Measurements from ENCODE around the gene IL18BP. TPM values are rescaled to one million over a fixed set of nuclear protein-coding genes. Genes with fewer than 3 reads are reported as not detected.

The IL18BP gene
- total and polyA plus RNA-seq, 9 of the 15 experiments (the other 6 are each of a cell fraction or from before 2014, with no cell fraction given), result 0.34 to 9.4 (median 3.2) TPM

DNA sequence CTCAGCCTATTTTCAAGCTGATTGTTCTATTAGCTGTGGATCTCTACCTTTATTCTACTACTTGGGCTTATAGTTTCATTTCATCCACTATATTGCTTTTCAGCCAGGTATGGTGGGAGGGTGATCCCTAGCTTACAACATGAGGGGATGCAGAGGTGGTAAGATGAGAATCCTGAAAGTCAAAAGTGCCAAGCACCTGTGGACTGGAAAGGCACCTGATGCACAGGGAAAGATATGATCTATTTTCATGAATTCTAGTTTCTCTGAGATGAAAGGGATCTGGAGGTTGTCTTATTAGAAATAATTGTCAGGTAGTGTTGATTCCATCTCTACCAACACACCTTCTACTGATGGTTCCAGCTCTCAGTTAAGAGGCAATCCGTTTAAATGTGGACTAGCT, 21.6 kb upstream of the IL18BP start:
- Histone ChIP-seq H3K4me3 (no peak overlapping the region), H3K9me3 (replicated peaks; ENCODE audit: control insufficient read depth, insufficient read depth, low read depth, low read length) (no peaks in the 10 kb centered on the region), H3K9ac (ENCODE audit: insufficient read depth in 1 of 2, low read depth in 2 of 2, low read length in 2 of 2) (no peak overlapping the region), H3K4me2 (ENCODE audit: insufficient read depth, low read length) (no peak overlapping the region), H3K9me1 (ENCODE audit: control insufficient read depth, insufficient read depth, low read length) (peaks cover 3% of the 10 kb centered on the region), H3K36me3 (ENCODE audit: control insufficient read depth, insufficient read depth, low read length) (peaks cover 54% of the 10 kb centered on the region), H3K4me1 (replicated peaks in 1 of 2; ENCODE audit: control insufficient read depth in 2 of 2, insufficient read depth in 2 of 2, low read length in 2 of 2) (no peaks in the 10 kb centered on the region), H3K27me3 (ENCODE audit: control insufficient read depth in 2 of 2, insufficient read depth in 2 of 2, low read length in 2 of 2) (no peaks in the 10 kb centered on the region), H2AFZ (ENCODE audit: low read depth, low read length) (no peak overlapping the region), H3K79me2 (ENCODE audit: control insufficient read depth, insufficient read depth, low read length) (peaks cover 4% of the 10 kb centered on the region; the same call in 1 of the 3 replicates), H4K20me1 (replicated peaks; ENCODE audit: control insufficient read depth, insufficient read depth, low read length) (no peaks in the 10 kb centered on the region), H3K27ac (ENCODE audit: extremely low read depth, low read depth, low read length) (no peak overlapping the region)
- POLR2A ChIA-PET, result interaction anchor here (0.6 to 1.1 kb wide), 2 partner anchors 49 to 124 kb away, joined by 3 read pairs; partner anchors contain the start of gene XNDC1N
- intact Hi-C loops (cut with micrococcal nuclease) (loop anchor here (1.0 kb wide), 2 partner anchors 114 to 206 kb away; no protein-coding TSS in a partner anchor), in situ Hi-C loops (cut with MboI) (no loop called here)
- TF ChIP-seq SP2 (IDR thresholded peaks at IDR 0.05; ENCODE audit: extremely low read depth, low read depth, low read length, poor library complexity, severe bottlenecking) (no peak), ARNT (IDR thresholded peaks at IDR 0.05) (no peak)
- BruUV-seq (replicated peaks), result no TSS peak
- ATAC-seq, result no peak
- no peak for FAIRE-seq
- CTCF ChIA-PET (ENCODE audit: low intra/inter-chr PET ratio), result interaction anchor here (0.6 to 3.1 kb wide), 4 partner anchors 9 to 458 kb away, joined by 3 to 14 read pairs (median 4); partner anchors contain the start of gene CLPB
- DNase-seq (ENCODE audit: extremely low read depth in 1 of 4, low spot score in 3 of 4), result no peak
- WGBS (ENCODE audit: insufficient coverage, low coverage, missing lambda C conversion rate), result 11% methylated on average over 1 of the region's 1 CpG

DNA sequence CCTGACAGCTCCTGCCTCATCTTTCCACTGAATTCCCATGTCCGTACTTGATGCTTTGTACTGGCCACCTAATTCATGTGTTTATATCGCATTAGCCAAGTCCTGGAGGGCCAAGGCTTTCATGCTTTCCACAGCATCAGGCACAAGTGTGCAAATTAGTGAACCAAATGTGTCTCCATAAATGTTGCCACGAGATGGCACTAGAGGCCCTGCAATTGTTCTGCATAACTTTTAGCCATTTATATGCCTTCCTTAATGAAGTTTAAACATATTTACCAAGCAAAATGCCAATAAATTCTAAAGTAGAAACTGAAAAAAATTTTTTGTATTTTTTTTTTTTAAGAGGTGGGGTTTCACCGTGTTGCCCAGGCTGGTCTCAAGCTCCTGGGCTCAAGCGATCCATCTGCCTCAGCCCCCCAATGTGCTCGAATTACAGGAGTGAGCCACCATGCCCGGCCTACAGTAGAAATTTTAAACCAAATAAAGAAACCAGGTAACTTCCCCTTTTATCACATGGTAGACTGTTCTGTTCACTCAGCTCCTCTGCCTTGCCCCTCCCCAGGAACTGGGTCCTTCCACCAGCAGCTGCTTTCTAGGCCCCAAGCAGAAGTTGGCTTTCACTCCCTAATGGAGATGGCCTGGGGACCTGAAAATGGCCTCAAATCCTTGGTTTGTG, 20.8 kb upstream of the IL18BP start:
- no peaks in the 10 kb centered on the region for H3K4me1 ChIP-seq (replicated peaks in 1 of 2; ENCODE audit: control insufficient read depth in 2 of 2, insufficient read depth in 2 of 2, low read length in 2 of 2)
- H3K27ac ChIP-seq (ENCODE audit: extremely low read depth, low read depth, low read length), result no peak overlapping the region
- peak; percentile 80 for FAIRE-seq
- no peak overlapping the region for H3K9ac ChIP-seq (ENCODE audit: insufficient read depth in 1 of 2, low read depth in 2 of 2, low read length in 2 of 2)
- peak; percentile 88 for ATAC-seq
- intact Hi-C loops (cut with micrococcal nuclease) (loop anchor here (1.0 kb wide), 2 partner anchors 113 to 205 kb away; no protein-coding TSS in a partner anchor), in situ Hi-C loops (cut with MboI) (no loop called here)
- WGBS (ENCODE audit: insufficient coverage, low coverage, missing lambda C conversion rate), result 45% methylated on average over 7 of the region's 7 CpGs
- H3K9me1 ChIP-seq (ENCODE audit: control insufficient read depth, insufficient read depth, low read length), result peaks cover 3% of the 10 kb centered on the region
- ChIA-PET POLR2A (interaction anchor here (0.9 to 1.0 kb wide), 2 partner anchors 22 to 37 kb away, joined by 3 to 4 read pairs; no protein-coding TSS in a partner anchor), CTCF (ENCODE audit: low intra/inter-chr PET ratio) (interaction anchor here (0.6 to 3.1 kb wide), 4 partner anchors 8 to 457 kb away, joined by 3 to 14 read pairs (median 4); partner anchors contain the start of gene CLPB)
- H3K27me3 ChIP-seq (ENCODE audit: control insufficient read depth in 2 of 2, insufficient read depth in 2 of 2, low read length in 2 of 2), result no peaks in the 10 kb centered on the region
- H2AFZ ChIP-seq (ENCODE audit: low read depth, low read length), result no peak overlapping the region
- DNase-seq (ENCODE audit: extremely low read depth in 1 of 4, low spot score in 3 of 4), result peak; percentile 37 to 67 (median 40)
- no peaks in the 10 kb centered on the region for H3K9me3 ChIP-seq (replicated peaks; ENCODE audit: control insufficient read depth, insufficient read depth, low read depth, low read length)
- no TSS peak for BruUV-seq (replicated peaks)
- peaks cover 54% of the 10 kb centered on the region for H3K36me3 ChIP-seq (ENCODE audit: control insufficient read depth, insufficient read depth, low read length)
- no peak overlapping the region for H3K4me2 ChIP-seq (ENCODE audit: insufficient read depth, low read length)
- H4K20me1 ChIP-seq (replicated peaks; ENCODE audit: control insufficient read depth, insufficient read depth, low read length), result no peaks in the 10 kb centered on the region
- no peak overlapping the region for H3K4me3 ChIP-seq
- H3K79me2 ChIP-seq (ENCODE audit: control insufficient read depth, insufficient read depth, low read length), result peaks cover 4% of the 10 kb centered on the region; the same call in 1 of the 3 replicates
- TF ChIP-seq STAG1 (CRISPR knock-in tag; IDR thresholded peaks at IDR 0.05; ENCODE audit: borderline replicate concordance), result no peak
- TF ChIP-seq RAD21 (CRISPR knock-in tag; conservative IDR thresholded peaks at IDR 0.05 in 1 of 2, IDR thresholded peaks at IDR 0.05 in 1 of 2), result peak; percentile 50 to 76; a peak in 3 of 4 replicates
- TF ChIP-seq SMARCE1 (IDR thresholded peaks at IDR 0.05), result no peak
- TF ChIP-seq SMC3 (conservative IDR thresholded peaks at IDR 0.05; ENCODE audit: insufficient read depth, low read depth, low read length), result peak; percentile 66; the same call in 1 of the 2 replicates
- TF ChIP-seq BMI1 (IDR thresholded peaks at IDR 0.05; ENCODE audit: low read length), result no peak
- TF ChIP-seq ARNT (IDR thresholded peaks at IDR 0.05), result no peak
